ENCODE data around the gene SLC8B1.

DNA sequence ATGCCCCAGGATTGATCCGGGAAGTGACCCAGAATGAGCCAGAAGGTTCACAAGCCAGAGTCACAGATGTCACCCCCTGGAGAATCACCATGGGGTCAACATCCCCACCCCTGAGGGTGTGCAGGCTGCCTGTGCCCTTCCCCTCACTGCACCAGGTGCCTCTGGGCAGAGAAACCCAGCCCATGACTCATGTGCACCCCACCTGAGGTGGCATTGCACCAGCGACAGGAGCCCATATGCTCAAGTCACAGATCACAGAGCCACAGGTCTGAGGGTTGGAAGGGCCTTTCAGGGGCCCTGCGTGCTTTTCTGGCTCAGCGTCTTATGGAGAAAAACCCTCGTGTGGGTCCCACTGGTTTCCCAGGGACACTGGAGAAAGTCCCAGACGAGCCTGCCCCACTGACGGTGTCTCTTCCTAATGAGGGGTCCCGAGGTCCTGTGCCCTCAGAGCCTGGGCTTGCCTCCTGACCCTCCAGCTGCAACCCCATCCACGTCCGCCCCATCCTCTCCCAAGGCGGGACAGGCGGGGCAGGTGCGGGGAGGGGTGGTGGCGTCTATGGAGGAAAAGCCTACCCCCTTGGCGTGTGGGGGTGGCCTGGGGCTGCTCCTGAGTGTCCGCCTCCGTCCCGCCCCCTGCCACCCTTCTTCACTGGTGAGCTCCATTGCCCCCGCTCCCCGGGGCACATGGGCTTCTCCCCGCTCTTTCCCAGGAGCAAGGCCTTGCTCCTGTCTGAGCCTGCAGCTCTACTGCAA lies 47.6 kb downstream of the SLC8B1 start:
- TF ChIP-seq CTCF (IDR thresholded peaks at IDR 0.05) (no peak), POLR2A (IDR thresholded peaks at IDR 0.05) (no peak)
